G401.6 (cell line): ENCODE results near the gene LIN52.
"Not testable (repeated sequence)": the region's sequence is repeated elsewhere in the genome, so short reads cannot be mapped to it uniquely, and the experiment has no call there.

Experiments used
- FAIRE-seq: peaks from 2 replicates; lab custom pipeline; 2012; peaks lifted over from hg19 to GRCh38; lab: Jason Lieb, UNC

The LIN52 gene

DNA sequence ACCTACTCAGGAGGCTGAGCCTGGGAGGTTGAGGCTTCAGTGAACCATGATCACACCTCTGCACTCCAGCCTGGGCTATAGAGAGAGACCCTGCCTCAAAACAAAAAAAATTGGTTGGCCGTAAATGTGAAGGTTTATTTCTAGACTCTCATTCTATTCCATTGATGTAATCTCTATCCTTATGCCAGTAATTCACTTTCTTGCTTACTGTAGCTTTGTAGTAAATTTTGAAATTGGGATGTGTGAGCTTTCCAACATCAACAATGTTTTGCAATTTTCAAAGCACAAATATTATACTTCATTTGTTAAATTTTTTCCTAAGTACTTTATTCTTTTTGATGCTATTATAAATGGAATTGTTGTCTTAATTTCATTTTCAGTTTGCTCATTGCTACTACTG, 24.6 kb downstream of the LIN52 start:
- no peak for FAIRE-seq

DNA sequence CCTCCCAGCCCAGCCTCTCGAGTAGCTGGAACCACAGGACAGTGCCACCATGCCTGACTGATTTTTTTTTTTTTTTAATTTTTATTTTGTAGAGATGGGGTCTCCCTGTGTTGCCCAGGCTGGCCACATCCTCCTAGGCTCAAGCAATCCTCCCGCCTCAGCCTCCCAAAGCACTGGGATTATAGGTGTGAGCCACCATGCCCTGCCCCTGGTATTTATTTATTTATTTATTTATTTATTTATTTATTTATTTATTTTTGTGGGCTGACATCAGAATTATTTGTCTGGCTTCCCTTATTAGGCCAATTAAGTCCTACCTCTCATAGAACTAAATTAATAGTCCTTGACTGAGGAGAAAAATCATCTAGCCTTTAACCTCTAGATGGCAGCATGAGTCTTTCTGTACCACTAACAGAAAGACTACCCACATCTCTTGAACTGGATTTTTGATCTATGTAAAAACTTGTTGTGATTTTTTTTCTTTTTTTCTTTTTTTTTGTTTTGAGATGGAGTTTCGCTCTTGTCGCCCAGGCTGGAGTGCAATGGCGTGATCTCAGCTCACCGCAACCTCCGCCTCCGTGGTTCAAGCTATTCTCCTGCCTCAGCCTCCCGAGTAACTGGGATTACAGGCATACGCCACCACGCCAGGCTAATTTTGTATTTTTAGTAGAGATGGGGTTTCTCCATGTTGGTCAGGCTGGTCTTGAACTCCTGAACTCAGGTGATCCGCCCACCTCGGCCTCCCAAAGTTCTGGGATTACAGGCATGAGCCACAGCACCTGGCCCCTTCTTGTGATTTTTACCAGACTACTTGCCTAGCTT, 26.9 kb downstream of the LIN52 start:
- FAIRE-seq: peak; percentile 95

DNA sequence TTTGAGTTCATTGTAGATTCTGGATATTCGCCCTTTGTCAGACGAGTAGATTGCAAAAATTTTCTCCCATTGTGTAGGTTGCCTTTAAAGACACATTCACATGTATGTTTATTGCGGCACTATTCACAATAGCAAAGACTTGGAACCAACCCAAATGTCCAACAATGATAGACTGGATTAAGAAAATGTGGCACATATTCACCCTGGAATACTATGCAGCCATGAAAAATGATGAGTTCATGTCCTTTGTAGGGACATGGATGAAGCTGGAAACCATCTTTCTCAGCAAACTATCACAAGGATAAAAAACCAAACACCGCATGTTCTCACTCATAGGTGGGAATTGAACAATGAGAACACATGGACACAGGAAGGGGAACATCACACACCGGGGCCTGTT, 40.7 kb downstream of the LIN52 start:
- FAIRE-seq: not testable (repeated sequence)

DNA sequence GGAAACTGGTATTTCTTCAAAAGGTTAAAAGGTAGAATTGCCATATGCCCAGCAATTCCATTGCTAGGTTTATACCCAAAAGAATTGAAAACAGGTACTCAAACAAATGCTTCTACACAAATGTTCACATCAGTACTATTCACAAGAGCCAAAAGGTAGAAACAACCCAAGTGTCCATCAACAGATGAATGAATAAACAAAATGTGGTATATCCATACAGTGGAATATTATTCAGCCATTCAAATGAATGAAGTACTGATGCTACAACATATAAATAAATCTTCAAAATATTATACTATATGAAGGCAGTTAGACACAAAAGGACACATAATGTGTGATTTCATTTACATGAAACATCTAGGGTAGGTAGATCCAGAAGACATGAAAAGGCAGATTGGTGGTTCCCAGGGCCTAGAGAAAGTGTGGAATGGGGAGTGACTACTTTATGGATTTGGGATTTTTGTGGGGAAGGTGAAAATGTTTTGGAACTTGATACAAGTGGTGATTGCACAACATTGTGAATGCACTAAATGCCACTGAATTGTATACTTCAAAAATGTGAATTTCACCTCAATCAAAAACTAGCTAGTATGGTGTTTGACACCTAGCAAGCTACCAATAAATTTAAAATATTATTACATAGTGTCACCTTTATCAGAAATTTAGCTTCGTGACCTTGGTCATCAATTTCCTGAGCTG, 41.7 kb downstream of the LIN52 start:
- no peak for FAIRE-seq

DNA sequence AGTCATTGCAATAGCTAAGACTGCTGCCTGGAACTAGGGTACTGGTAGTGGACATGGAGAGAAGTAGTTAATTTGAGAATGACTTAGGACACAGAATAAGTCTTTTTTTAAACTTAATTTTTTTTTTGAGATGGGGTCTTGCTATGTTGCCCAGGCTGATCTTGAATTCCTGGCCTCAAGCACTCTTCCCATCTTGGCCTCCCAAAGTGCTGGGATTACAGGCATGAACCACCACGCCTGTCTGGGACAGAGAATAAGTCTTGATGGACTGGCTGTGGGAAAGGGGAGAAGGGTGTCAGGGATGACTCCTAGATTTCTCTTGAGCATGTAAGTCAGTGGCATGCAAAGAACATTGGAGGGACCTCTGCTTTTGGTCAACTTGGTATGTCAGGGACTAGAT, 42.9 kb downstream of the LIN52 start:
- no peak for FAIRE-seq

DNA sequence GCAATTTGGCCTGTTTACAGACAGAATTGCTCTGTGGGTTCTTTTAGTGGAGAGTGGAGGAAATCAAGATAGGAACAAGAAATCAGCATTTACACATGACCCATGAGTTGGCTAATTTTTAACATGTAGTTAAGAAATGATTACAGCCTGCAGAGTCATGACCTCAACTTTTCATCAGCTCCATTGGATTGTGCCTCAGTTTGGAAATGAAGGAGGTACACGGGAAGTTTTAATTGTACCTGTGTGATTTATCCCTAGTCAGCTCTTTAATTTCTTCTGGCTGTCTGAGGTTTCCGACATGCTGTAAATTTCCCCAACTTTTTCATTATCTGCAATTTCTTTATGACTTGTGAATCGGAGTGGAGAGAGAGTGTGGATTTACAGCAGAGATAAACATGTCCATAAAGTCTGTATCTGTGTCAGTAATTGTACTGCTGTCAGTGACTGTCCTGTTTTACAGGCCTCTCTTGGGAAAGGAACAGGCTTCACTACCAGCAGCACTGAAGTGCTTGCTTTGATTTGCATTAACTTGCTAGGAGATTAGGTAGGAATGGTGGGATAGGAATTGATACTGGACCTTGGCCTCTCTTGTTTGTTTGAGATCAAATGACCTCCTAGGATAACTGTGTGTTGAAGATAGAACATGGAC, 49.2 kb downstream of the LIN52 start:
- no peak for FAIRE-seq

DNA sequence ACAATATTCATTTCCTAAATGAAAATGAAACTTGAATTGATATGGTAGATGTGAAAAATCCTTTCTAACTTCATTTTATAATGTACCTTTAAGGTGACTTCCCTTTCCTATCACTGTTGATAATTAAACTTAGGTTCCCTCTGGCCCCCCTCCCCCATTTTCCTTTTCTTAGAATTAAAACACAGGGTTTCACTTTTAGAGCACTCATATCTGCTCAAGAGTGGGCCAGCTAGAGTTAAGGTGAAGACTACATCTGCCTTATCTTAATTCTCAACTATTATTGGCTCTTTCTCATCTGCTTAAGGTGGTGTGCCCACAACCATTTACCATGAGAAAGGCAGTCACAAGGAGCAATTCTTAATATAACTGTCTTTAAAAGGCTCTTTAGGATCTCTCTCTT, 49.7 kb downstream of the LIN52 start:
- no peak for FAIRE-seq

DNA sequence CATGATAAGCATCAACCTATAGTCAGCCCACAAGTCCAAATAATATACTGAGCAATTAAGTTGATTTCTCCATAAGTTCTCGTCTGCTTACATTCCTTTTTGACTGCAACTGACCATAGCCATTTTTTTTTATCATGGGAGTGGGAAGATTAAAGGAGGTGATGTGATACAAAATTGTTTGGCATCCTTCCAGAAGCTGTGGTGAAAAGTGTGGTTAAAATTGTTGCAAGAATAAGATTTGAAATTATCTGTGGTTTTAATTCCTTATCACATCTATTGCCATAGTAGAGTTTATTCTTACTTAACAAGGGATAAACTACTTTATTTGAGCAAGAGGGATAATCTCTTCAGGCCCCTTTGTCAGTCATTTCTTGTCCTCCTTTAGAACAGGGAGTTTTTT, 50.7 kb downstream of the LIN52 start:
- FAIRE-seq: no peak

DNA sequence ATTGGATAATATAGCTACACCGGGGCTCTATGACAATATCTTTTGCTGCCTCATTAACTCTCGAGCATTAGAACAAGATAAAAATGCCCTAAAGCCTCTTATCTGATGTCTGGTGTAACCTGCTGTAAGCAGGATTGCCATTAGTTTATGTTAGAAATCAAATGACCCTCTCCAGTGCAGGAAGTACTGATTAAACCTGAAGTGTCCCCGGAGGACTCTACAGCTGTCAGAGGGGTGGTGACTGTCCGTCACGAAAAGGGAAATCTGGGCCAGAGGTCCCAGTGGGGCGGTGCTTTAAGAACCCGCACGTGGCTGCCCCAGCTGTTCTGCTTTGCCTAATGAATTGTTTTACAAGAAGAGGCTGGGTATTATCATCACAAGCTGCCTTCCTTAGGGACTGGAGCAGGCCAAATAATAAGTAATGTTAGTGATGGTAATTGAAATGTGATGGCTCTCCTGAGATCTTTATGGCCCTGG, 55.7 kb downstream of the LIN52 start:
- FAIRE-seq: no peak

DNA sequence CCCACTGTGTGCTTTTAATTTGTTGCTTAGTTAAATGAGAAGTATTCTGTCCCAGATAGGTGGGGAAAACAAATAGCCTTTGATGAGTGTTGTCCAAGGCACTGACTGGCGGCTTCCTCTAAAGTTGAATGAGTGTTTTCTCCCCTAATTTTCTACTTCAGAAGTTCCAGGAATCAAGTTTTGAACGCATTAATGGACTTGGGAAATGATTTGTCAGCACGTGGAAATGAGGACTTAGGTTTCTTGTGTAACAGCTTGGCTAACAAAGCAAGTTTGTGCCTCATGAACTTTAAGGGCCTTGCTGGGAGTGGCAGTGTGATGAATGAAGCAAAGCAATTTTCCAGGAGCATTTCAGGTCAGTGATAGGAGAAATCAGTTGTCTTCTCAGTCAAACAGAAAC, 56.9 kb downstream of the LIN52 start:
- FAIRE-seq: no peak

DNA sequence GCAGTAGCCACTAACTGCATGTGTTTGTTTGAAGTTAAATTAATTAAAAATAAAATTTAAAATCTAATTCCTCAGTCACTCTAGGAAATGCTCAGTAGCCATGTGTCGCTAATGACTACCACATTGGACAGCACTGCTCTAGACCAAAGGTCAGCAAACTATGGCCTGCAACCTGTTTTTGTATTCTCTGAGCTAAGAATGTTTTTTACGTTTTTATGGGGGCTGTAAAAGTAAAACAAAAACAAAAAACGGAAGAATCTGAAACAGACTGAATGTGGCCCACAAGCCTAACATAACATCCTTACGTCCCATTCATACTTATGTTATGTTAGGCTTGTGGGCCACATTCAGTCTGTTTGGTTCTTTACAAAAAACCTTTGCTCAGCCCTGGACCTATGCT, 57.8 kb downstream of the LIN52 start:
- FAIRE-seq: no peak

DNA sequence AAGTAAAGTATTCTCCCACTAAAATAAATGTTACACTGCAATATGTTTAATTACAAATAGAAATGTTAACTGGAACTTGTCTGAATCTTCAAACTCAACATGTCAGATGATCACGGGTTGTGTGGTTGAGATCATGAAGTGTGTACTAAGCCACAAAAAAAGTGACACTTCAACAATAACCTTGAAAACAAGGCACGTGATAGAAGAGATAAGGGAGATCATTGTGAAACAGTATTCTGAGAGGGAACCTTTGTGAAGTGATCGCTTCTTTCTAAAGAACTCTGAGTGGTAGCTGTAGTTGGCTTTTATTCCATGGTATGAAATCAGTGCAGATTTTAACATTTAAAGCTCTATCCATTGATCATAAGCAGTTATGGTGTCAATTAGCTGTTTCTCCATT, 60.0 kb downstream of the LIN52 start:
- FAIRE-seq: no peak

DNA sequence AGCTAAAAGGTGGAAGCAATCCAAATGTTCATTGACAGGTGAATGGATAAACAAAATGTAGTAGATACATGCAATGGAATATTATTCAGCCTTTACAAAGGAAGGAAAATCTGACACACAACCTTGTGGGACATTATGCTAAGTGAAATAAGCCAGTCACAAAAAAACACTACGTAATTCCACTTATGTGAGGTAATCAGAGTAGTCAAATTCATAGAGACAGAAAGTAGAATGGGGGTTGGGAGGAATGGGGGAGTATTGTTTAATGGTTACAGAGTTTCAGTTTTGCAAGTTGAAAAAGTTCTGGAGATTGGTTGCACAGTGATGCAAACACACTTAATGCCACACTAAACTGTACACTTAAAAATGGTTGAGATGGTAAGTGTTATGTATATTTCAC, 62.8 kb downstream of the LIN52 start:
- no peak for FAIRE-seq

DNA sequence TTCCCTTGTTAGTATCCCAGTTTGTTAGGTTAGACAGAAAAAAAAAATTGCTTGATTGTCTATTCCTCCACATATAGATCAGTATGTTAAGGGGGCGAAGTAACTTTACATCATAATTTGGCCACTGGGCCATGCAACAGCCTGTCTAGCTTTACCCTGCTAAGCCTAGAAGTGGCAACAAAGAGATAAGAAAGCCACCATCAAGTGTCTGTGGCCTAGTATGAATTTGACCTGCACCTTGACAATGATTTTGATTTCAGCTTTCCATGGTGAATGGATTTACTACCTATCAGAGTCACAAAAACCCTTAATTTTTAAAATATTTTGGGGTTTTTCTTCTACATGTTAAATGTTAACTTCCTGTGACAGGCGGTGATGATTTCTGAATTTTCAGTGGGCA, 63.9 kb downstream of the LIN52 start:
- no peak for FAIRE-seq

DNA sequence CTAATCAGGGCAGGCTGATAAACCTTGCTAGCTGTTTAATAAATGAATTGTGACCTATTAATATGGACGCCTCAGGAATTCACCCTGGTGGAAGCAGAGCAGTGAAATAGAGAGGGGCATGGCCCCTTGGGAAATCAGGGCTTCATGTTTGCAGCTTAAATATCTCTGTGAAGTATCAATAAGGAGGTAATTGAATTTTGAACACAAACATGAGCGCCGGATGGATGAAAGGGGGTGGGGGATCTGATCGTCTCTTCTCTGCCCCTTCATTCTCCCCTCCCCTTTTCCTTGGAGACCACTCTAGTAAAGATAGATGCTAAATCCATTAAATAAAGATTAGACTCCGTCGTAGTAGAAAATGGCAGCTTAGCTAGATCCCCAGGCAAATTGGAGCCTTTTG, 70.5 kb downstream of the LIN52 start:
- no peak for FAIRE-seq

DNA sequence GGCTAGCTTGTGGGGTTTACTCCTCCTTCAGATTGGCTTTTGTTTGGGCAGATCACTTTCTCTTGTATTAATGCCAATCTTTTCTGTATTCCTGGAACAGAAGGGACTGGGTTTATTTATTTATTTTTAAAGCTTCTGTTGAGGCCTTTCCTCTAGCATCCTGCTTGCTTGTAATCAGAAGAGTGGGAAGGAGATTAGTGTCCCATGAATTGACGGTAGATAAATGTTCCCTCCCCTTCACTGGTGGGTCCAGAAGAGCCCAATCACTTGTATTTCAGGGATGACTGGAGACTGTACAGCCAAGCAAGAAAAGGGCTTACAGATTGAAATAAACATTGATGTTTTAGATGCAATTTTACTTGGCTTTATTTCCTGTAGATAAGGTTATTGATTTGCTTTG, 71.0 kb downstream of the LIN52 start:
- no peak for FAIRE-seq

DNA sequence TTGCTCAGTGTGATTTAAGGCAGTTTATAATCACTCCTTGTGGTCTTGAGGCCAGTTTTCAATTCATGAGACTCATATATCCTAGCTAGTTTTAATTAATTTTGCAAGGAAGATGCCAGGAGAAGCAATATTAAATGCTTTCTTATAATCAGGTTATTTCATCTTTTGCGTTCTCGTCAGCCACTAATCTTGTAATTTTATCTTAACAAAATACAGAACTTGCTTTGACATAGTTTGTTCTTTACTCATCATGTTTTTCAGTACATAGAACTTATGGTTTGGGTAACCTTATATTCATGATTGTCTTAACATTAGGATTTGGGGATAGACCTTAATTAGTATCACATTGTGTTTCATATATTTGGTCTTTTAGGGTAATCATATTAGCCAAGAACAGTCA, 76.0 kb downstream of the LIN52 start:
- no peak for FAIRE-seq

DNA sequence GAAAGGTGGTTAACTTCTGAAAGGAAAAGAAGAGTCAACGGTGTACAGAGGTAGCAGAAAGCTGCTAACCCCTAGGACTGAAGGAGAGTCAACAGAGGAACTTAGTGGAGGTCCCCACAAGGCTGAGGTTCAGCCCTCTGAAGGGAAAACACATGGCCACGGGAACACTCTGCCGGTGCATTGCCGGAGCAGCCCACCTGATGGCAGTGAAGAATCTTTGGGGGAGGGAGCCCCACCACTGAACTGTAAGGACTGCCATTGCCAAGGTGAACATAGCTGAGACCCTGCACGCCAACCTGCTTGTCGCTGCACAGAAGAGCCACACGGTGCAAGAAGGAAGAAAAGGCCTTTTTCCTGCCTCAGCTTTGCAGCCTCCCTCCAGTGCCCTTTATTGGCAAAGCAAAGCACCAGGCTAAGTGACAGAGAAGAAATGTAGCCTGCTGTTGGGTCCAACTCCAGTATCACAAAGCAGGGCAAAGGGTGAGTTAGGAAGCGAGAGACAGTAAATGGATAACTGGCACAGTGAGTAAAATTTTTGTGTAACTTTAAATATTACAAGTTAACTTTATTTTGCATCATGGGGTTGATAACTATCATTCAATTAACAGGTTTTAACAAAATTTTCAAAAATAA, 76.9 kb downstream of the LIN52 start:
- no peak for FAIRE-seq

DNA sequence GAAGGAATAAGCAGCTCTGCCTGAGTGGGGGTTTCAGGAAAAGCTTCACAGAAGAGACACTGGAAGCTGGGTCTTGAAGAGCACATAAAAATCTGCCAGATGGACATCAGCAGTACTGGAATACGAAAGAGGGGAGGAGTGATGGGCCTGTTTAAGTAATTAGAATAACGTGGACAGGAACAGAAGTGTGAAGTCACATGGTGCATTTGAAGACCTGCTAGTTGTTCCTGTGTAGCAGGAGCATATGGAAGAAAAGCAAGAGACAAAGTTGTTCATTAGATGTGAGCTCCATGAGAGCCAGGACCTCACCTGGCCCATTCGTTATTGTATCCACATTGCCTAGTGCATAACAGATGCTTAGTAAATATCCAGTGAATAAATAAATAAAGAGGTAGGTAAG, 85.2 kb downstream of the LIN52 start:
- no peak for FAIRE-seq

DNA sequence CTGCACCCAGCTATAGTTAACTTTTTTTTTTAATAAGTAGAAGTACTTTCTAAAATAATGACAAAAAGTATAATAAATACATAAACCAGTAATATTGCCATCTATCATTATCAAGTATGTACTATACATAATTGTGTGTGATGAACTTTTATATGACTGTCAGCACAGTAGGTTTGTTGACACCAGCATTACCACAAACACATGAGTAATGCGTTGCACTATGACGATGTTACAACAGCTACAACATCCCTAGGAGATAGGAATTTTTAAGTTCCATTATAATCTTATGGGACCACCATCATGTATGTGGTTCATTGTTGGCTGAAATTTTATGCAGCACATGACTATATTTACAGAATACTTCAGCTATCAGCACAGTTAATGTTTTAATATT, 91.6 kb downstream of the LIN52 start:
- FAIRE-seq: no peak

DNA sequence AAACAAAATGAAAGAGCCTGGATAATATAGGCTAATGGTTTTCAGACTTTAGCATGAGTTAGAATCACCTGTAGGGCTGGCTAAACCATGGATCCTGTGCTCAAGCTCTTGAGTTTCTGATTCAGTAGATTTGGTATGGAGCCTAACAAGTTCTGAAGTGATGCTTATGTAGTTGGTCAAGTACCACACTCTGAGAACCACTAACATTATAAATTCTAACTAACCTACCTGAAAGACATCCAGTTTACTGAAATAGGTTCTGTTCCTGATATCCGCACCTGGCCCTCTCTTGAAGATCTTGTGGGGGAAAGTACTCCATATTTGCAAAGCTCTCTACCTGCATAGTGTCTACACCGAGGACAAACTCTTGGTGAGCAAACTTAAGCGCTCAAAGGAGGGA, 95.1 kb downstream of the LIN52 start:
- FAIRE-seq: no peak

DNA sequence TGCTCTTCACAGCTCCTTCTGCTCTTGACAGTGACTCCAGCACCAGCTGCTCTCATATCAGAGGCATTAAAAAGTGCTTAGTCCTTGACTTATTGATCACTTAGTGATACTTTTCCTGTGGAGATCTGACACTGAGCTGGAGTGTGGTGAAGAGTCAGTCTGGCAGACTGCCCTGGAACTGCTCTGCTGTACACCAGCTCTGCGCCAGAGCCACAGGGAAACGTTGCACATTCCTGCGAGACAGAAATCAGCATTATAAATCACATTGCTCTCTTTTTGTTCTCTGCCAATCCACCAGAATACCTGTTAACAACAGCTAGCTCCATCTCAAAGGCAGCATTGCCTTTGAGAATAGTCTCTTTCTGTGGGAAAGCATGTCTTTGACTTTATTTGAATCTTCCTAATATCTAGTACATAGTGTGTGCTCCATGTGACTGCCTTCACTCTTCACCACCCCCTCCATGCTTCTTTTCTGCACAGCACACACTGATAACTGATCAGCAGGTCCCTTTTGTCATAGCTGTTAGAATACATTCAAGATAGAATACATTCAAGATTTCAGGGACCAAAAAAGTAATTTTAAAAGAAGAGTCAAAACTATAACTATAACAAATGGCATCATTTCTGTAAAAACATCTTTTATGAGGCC, 106.3 kb downstream of the LIN52 start:
- no peak for FAIRE-seq
